ENCODE results near the gene ARHGAP8. TPM values are rescaled to one million over a fixed set of nuclear protein-coding genes. Genes with fewer than 3 reads are reported as not detected.

The ARHGAP8 gene
- polyA plus RNA-seq, 2 of the 4 experiments (the other 2 are of a cell fraction) = 1.2 to 3.8 TPM

DNA sequence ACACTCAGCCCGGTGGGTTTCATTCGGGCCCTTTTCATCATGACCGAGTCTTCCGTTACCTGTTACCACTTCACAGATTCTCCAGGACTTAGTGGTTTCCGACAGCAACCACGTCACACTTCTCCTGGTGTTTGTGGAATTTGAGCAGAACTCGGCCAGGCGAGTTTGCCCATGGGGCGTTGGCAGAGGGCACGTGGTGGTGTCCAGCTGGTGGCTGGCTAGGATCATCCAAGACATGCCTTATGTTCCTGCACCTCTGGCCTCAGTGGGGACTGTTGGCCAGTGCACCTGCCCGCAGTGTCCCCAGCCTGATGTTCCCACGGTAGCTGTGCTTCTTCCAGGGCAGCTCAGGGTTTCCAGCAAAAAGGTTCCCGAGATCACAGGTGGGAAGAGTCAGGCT lies 87.3 kb downstream of the ARHGAP8 start (continued):
- TF ChIP-seq, protein P1, sequence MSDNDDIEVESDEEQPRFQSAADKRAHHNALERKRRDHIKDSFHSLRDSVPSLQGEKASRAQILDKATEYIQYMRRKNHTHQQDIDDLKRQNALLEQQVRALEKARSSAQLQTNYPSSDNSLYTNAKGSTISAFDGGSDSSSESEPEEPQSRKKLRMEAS (IDR thresholded peaks at IDR 0.05) = no peak
- TF ChIP-seq ESRRA (IDR thresholded peaks at IDR 0.05; ENCODE audit: borderline replicate concordance, low read length) (no peak), RNF2 (IDR thresholded peaks at IDR 0.05; ENCODE audit: borderline replicate concordance, low read depth) (no peak), PHF8 (IDR thresholded peaks at IDR 0.05; ENCODE audit: borderline replicate concordance, low read depth) (no peak)
- TF ChIP-seq, protein P2, sequence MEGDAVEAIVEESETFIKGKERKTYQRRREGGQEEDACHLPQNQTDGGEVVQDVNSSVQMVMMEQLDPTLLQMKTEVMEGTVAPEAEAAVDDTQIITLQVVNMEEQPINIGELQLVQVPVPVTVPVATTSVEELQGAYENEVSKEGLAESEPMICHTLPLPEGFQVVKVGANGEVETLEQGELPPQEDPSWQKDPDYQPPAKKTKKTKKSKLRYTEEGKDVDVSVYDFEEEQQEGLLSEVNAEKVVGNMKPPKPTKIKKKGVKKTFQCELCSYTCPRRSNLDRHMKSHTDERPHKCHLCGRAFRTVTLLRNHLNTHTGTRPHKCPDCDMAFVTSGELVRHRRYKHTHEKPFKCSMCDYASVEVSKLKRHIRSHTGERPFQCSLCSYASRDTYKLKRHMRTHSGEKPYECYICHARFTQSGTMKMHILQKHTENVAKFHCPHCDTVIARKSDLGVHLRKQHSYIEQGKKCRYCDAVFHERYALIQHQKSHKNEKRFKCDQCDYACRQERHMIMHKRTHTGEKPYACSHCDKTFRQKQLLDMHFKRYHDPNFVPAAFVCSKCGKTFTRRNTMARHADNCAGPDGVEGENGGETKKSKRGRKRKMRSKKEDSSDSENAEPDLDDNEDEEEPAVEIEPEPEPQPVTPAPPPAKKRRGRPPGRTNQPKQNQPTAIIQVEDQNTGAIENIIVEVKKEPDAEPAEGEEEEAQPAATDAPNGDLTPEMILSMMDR (IDR thresholded peaks at IDR 0.05) = no peak

DNA sequence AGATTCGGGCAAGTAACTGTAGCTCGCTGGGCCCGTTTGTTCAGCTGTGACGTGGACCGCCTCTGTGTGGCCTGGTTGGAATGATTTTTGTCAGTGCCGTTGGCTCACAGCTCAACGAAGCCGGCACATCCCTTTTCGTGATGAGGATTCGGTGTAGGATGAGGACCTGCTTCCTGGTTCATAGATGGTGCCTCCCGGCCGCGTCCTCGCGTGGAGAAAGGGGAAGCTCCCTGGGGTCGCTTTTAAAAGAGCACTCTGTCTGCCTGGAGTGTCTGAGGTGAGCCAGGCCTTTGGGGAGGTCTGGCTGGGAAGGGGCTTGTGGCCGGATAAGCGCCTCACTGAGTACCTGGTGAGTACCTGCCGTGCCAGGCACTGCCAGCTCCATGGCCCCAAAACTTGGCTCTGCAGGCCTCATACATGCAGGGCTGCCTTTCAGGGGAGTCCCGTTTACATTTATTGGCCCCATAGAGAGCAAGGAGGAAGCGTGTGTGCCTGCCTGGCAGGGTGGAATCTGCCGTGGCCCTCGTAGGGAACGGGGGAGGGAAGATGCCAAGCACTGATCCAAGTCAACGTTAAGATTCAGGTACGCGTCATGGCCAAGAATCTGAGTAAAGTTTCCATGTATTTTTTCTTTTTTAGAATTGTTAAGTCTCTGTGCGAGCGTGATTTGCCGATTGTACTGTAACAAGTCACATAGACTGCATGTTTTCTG lies 88.4 kb downstream of the ARHGAP8 start:
- no peak for FAIRE-seq
- TF ChIP-seq ZNF302 (CRISPR knock-in tag; IDR thresholded peaks at IDR 0.05) (no peak), CBX8 (IDR thresholded peaks at IDR 0.05) (no peak), NFE2L2 (conservative IDR thresholded peaks at IDR 0.05; ENCODE audit: low read length) (no peak), SMC3 (IDR thresholded peaks at IDR 0.05) (no peak), ESRRA (IDR thresholded peaks at IDR 0.05; ENCODE audit: borderline replicate concordance, low read length) (no peak), HDAC2 (IDR thresholded peaks at IDR 0.05) (no peak)
- TF ChIP-seq, protein P3, sequence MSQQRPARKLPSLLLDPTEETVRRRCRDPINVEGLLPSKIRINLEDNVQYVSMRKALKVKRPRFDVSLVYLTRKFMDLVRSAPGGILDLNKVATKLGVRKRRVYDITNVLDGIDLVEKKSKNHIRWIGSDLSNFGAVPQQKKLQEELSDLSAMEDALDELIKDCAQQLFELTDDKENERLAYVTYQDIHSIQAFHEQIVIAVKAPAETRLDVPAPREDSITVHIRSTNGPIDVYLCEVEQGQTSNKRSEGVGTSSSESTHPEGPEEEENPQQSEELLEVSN (IDR thresholded peaks at IDR 0.05; ENCODE audit: borderline replicate concordance, low read depth) = no peak
- Histone ChIP-seq H3K4me3 (no peak overlapping the region), H3K27ac (no peak overlapping the region), H3K4me1 (no peaks in the 10 kb centered on the region), H3K4me2 (no peak overlapping the region), H3K9me3 (no peaks in the 10 kb centered on the region; the same call in 2 of the 3 replicates)
- POLR2A ChIA-PET = no interaction called here
- 85% methylated on average over 29 of the region's 30 CpGs for WGBS (ENCODE audit: missing lambda C conversion rate)
- no peak for ATAC-seq
- CTCF ChIA-PET = interaction anchor here (0.7 to 1.8 kb wide), 2 partner anchors 20 to 142 kb away, joined by 3 to 7 read pairs; no protein-coding TSS in a partner anchor
- no peak for DNase-seq (ENCODE audit: low read depth in 1 of 2, low spot score in 1 of 2)

DNA sequence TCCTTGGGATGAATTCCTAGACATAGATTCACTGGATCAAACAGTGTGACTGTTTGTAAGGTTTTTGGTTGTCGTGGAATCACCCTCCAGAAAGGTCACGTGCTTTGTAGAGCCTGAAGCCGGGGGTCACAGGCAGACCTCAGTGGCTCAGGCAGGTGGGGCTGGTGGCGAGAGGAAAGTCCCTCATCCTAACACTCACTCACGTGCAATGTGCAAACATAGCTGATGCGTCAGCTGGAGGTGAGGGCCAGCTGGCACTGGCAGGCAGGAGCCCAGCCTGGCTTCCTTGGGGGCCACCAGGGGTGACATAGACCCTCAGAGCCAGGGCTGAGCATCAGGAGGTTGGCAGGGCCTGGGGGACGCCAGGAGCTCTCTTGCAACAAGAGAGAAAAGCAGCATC lies 90.0 kb downstream of the ARHGAP8 start:
- ChIA-PET POLR2A (no interaction called here), CTCF (interaction anchor here (2.1 kb wide), 1 partner anchor 22 kb away, joined by 5 read pairs; no protein-coding TSS in a partner anchor)
- Histone ChIP-seq H3K4me1 (no peaks in the 10 kb centered on the region), H3K9me3 (no peaks in the 10 kb centered on the region; the same call in 2 of the 3 replicates), H3K4me3 (no peak overlapping the region), H3K27ac (no peak overlapping the region), H3K4me2 (no peak overlapping the region)
- ATAC-seq (no peak), DNase-seq (ENCODE audit: low read depth in 1 of 2, low spot score in 1 of 2) (no peak), FAIRE-seq (no peak)
- TF ChIP-seq SREBF2 (IDR thresholded peaks at IDR 0.05) (no peak), RFX5 (IDR thresholded peaks at IDR 0.05) (no peak), KDM1A (IDR thresholded peaks at IDR 0.05; ENCODE audit: low read depth) (no peak), HOXB5 (CRISPR knock-in tag; IDR thresholded peaks at IDR 0.05) (no peak), TP53 (CRISPR knock-in tag; IDR thresholded peaks at IDR 0.05) (no peak), CBX8 (IDR thresholded peaks at IDR 0.05) (no peak), CEBPB (IDR thresholded peaks at IDR 0.05) (no peak), EHMT2 (IDR thresholded peaks at IDR 0.05; ENCODE audit: low read depth) (no peak), TFCP2L1 (CRISPR knock-in tag; IDR thresholded peaks at IDR 0.05) (no peak), FOXS1 (CRISPR knock-in tag; IDR thresholded peaks at IDR 0.05) (no peak), HOXA7 (CRISPR knock-in tag; IDR thresholded peaks at IDR 0.05) (no peak), RAD21 (conservative IDR thresholded peaks at IDR 0.05 in 1 of 2, IDR thresholded peaks at IDR 0.05 in 1 of 2) (no peak)
- TF ChIP-seq, protein P3 (IDR thresholded peaks at IDR 0.05; ENCODE audit: borderline replicate concordance, low read depth) = no peak
- TF ChIP-seq, protein P4, sequence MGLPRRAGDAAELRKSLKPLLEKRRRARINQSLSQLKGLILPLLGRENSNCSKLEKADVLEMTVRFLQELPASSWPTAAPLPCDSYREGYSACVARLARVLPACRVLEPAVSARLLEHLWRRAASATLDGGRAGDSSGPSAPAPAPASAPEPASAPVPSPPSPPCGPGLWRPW (IDR thresholded peaks at IDR 0.05) = no peak
- TF ChIP-seq, protein P5, sequence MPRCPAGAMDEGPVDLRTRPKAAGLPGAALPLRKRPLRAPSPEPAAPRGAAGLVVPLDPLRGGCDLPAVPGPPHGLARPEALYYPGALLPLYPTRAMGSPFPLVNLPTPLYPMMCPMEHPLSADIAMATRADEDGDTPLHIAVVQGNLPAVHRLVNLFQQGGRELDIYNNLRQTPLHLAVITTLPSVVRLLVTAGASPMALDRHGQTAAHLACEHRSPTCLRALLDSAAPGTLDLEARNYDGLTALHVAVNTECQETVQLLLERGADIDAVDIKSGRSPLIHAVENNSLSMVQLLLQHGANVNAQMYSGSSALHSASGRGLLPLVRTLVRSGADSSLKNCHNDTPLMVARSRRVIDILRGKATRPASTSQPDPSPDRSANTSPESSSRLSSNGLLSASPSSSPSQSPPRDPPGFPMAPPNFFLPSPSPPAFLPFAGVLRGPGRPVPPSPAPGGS (IDR thresholded peaks at IDR 0.05) = no peak
- 30% methylated on average over 6 of the region's 7 CpGs for WGBS (ENCODE audit: missing lambda C conversion rate)

All from A549 (cell line).